ENCODE results near the gene SPAG16.

SPAG16 gene

GRCh38 chr2:213241817-213242216, 42.4 kb upstream of the SPAG16 start:
- Histone ChIP-seq H3K9ac (ENCODE audit: low read length) (peak overlapping the region; percentile 69), H3K4me3 (ENCODE audit: insufficient read depth, low read length, poor library complexity, severe bottlenecking) (peak overlapping the region; percentile 39), H4K20me1 (ENCODE audit: low read depth, low read length) (no peaks in the 10 kb centered on the region), H3K36me3 (ENCODE audit: low read length) (no peaks in the 10 kb centered on the region), H2AFZ (ENCODE audit: low read depth, low read length, severe bottlenecking) (peak overlapping the region; percentile 39), H3K79me2 (ENCODE audit: insufficient read depth, low read length) (peaks cover 17% of the 10 kb centered on the region), H3K27ac (ENCODE audit: low read depth, low read length) (peak overlapping the region; percentile 99), H3F3A (ENCODE audit: insufficient read depth) (peaks cover 94% of the 10 kb centered on the region), H3K27me3 (ENCODE audit: low read length) (no peaks in the 10 kb centered on the region), H3K9me2 (replicated peaks; ENCODE audit: insufficient read depth, low read length) (no peaks in the 10 kb centered on the region), H3K4me2 (ENCODE audit: low read depth, low read length, poor library complexity, severe bottlenecking) (peak overlapping the region; percentile 99), H3K9me3 (ENCODE audit: insufficient read depth, low read length) (no peaks in the 10 kb centered on the region)
- no peak for TF ChIP-seq EZH2phosphoT487 (conservative IDR thresholded peaks at IDR 0.05; ENCODE audit: low read length)
- TF ChIP-seq, protein P1, sequence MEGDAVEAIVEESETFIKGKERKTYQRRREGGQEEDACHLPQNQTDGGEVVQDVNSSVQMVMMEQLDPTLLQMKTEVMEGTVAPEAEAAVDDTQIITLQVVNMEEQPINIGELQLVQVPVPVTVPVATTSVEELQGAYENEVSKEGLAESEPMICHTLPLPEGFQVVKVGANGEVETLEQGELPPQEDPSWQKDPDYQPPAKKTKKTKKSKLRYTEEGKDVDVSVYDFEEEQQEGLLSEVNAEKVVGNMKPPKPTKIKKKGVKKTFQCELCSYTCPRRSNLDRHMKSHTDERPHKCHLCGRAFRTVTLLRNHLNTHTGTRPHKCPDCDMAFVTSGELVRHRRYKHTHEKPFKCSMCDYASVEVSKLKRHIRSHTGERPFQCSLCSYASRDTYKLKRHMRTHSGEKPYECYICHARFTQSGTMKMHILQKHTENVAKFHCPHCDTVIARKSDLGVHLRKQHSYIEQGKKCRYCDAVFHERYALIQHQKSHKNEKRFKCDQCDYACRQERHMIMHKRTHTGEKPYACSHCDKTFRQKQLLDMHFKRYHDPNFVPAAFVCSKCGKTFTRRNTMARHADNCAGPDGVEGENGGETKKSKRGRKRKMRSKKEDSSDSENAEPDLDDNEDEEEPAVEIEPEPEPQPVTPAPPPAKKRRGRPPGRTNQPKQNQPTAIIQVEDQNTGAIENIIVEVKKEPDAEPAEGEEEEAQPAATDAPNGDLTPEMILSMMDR (IDR thresholded peaks at IDR 0.05; ENCODE audit: insufficient read depth, low read length, poor library complexity, severe bottlenecking): no peak

- Histone ChIP-seq H3K79me2 (ENCODE audit: insufficient read depth, low read length) (peaks cover 13% of the 10 kb centered on the region), H3F3A (ENCODE audit: insufficient read depth) (peaks cover 90% of the 10 kb centered on the region), H3K9me3 (ENCODE audit: insufficient read depth, low read length) (no peaks in the 10 kb centered on the region), H3K4me2 (ENCODE audit: low read depth, low read length, poor library complexity, severe bottlenecking) (peak overlapping the region; percentile 99), H3K27me3 (ENCODE audit: low read length) (no peaks in the 10 kb centered on the region), H2AFZ (ENCODE audit: low read depth, low read length, severe bottlenecking) (no peak overlapping the region), H3K27ac (ENCODE audit: low read depth, low read length) (peak overlapping the region; percentile 99), H4K20me1 (ENCODE audit: low read depth, low read length) (no peaks in the 10 kb centered on the region), H3K4me3 (ENCODE audit: insufficient read depth, low read length, poor library complexity, severe bottlenecking) (peak overlapping the region; percentile 39), H3K9me2 (replicated peaks; ENCODE audit: insufficient read depth, low read length) (no peaks in the 10 kb centered on the region), H3K36me3 (ENCODE audit: low read length) (no peaks in the 10 kb centered on the region), H3K9ac (ENCODE audit: low read length) (peak overlapping the region; percentile 69)
- no peak for TF ChIP-seq EZH2phosphoT487 (conservative IDR thresholded peaks at IDR 0.05; ENCODE audit: low read length)
- TF ChIP-seq, protein P1 (IDR thresholded peaks at IDR 0.05; ENCODE audit: insufficient read depth, low read length, poor library complexity, severe bottlenecking): no peak
Measured at GRCh38 chr2:213242653-213243052, 41.6 kb upstream of the SPAG16 start.

DNA sequence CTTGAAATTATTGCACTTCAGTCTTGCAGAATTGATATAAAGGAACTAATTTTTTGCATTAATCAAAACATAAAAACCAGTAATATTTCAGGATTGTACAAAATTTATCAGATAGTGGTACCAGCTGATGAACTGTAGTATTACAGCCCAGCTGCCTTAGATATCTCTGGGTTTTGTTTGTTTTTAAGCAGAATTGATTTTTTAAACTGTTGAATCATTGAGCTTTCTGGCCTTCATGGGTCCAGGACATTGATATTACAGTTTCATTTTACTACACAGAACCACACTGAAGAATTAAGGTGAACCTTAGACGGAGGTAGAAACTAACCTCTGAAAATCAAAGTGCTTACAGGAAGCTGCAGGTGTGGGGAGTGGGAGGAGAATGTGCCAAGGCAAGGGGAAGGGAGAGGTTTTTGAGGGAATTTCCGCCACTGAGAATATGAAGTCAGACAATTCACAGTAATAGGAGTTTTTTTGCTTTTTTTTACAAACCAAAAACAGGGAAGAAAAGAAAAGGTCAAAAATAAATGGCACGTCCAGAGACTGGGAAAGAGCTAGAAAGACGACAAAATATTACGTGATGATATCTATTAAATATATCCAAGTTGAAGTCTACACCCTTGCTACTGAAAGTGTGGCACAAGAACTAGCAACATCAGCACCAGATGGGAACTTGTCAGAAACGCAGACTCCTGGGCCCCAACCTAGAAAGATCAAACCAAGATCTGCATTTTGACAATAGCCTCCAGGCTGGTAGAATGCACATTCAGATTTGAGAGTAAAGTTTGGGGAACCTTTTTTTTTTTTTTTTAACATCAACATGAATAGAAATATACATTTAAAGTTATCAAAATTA, 40.8 kb upstream of the SPAG16 start:
- Histone ChIP-seq H2AFZ (ENCODE audit: low read depth, low read length, severe bottlenecking) (peak overlapping the region; percentile 5), H3K4me3 (ENCODE audit: insufficient read depth, low read length, poor library complexity, severe bottlenecking) (peak overlapping the region; percentile 39)

More for the DNA sequence above, 40.8 kb upstream of the SPAG16 start:
- no peaks in the 10 kb centered on the region for H3K36me3 ChIP-seq (ENCODE audit: low read length)
- H3K9me3 ChIP-seq (ENCODE audit: insufficient read depth, low read length): no peaks in the 10 kb centered on the region
- peak overlapping the region; percentile 99 for H3K4me2 ChIP-seq (ENCODE audit: low read depth, low read length, poor library complexity, severe bottlenecking)
- no peak for TF ChIP-seq EZH2phosphoT487 (conservative IDR thresholded peaks at IDR 0.05; ENCODE audit: low read length)
- TF ChIP-seq, protein P1 (IDR thresholded peaks at IDR 0.05; ENCODE audit: insufficient read depth, low read length, poor library complexity, severe bottlenecking): no peak
- peaks cover 5% of the 10 kb centered on the region; the same call in 1 of the 2 replicates for H3K79me2 ChIP-seq (ENCODE audit: insufficient read depth, low read length)
- H3K9ac ChIP-seq (ENCODE audit: low read length): peak overlapping the region; percentile 69
- H3K27ac ChIP-seq (ENCODE audit: low read depth, low read length): peak overlapping the region; percentile 99
- H3K9me2 ChIP-seq (replicated peaks; ENCODE audit: insufficient read depth, low read length): no peaks in the 10 kb centered on the region
- H4K20me1 ChIP-seq (ENCODE audit: low read depth, low read length): no peaks in the 10 kb centered on the region
- H3K27me3 ChIP-seq (ENCODE audit: low read length): no peaks in the 10 kb centered on the region
- peaks cover 82% of the 10 kb centered on the region for H3F3A ChIP-seq (ENCODE audit: insufficient read depth)
